Kidney epithelial cell (primary cell): Measurements from ENCODE around the gene ADK. TPM values are rescaled to one million over a fixed set of nuclear protein-coding genes. Genes with fewer than 3 reads are reported as not detected.

Experiments used
- DNase-seq: peaks from one replicate; pipeline ENCODE4 v3.0.0-alpha.2; 2010; ENCODE audit warnings: low read depth
- H3K27me3 ChIP-seq: 2 replicates; pipeline ENCODE4 v1.6.0; 2011; ENCODE audit warnings: low read length; ENCODE audit not compliant: control insufficient read depth, insufficient read depth
- H3K36me3 ChIP-seq: 2 replicates; pipeline ENCODE4 v1.5.1; 2011; ENCODE audit warnings: low read length; ENCODE audit not compliant: control insufficient read depth, insufficient read depth
- H3K4me3 ChIP-seq: 2 replicates; pipeline ENCODE4 v1.5.1; 2011; ENCODE audit warnings: low read depth, mild to moderate bottlenecking, control low read depth, low read length
- CTCF ChIP-seq: IDR thresholded peaks from 2 replicates; pipeline ENCODE4 v1.5.1; 2011; ENCODE audit warnings: mild to moderate bottlenecking, moderate library complexity, low read length, control low read depth, inconsistent platforms; ENCODE audit not compliant: insufficient read depth, poor library complexity, severe bottlenecking
- total RNA-seq: library from RNA; depleted of rRNA; stranded (reverse); fragments of >200 nt; gene quantifications from 2 replicates; pipeline ENCODE4 v1.2.3, GENCODE V29; 2015

The ADK gene
- total RNA-seq, 1 donor from 2014 or later: 43.6 TPM

- no peak overlapping the region for H3K4me3 ChIP-seq
- no peak for DNase-seq
- no peaks in the 10 kb centered on the region for H3K27me3 ChIP-seq
- no peak for TF ChIP-seq CTCF
- no peaks in the 10 kb centered on the region for H3K36me3 ChIP-seq
Measured at GRCh38 chr10:74662635-74663034, 511.6 kb downstream of the ADK start.

- no peak for TF ChIP-seq CTCF
- H3K36me3 ChIP-seq: no peaks in the 10 kb centered on the region
Measured at GRCh38 chr10:74669210-74669609, 518.2 kb downstream of the ADK start.

DNA sequence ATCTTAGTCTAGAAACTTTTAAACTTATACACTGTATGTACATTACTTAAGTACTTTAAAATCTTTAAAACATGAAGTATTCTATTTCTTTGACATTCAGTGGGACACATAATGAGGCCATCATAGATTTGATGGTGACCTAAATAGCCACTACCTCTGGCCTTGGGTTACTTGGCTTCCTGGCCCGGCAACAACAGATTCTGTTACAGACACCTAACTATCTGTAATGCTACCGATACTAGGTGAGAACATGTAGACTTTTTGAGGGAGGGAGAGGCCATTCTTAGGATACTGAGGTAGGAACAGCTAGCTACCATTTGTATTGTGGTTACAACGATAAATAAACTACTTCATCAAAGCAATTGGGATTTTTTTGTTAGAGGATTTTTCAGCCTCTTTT is 520.7 kb downstream of the ADK start:
- no peak for DNase-seq
- Histone ChIP-seq H3K36me3 (no peaks in the 10 kb centered on the region), H3K27me3 (no peaks in the 10 kb centered on the region), H3K4me3 (no peak overlapping the region)
- no peak for TF ChIP-seq CTCF

More at GRCh38 chr10:74669210-74669609, 518.2 kb downstream of the ADK start:
- no peak for DNase-seq
- H3K4me3 ChIP-seq: no peak overlapping the region
- H3K27me3 ChIP-seq: no peaks in the 10 kb centered on the region

DNA sequence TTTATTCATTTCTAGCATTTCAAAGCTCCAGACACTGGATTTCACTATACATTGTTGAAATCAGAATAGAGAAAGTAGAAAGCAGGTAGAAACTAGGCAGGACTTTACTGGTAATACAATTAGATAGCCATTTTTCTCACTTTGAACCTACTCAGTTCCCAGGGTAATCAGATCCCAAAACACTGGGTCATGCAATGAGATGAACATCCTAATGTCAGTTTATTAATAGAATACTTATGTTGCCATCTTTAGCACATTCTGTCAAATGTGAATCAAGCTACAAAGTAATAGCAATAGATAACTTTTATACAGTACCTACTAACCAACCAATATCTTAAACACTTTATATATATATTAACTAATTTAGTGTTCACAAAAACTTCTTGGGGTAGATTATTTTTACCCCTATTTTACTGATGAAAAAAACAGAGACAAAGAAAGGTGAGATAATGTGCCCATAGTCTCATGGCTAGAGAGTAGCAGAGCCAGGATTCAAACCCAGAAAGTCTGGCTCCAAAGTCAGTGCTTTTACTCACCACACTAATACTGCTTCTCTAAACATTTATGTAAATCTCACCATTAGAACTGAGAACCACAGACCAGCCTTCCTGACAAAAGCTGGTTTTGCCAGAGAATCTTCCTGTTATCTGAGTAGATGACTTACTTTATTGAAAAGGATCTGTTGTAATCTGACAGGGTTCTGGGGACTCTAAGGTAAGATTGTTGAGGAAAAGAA is 521.6 kb downstream of the ADK start:
- no peak overlapping the region for H3K4me3 ChIP-seq
- no peaks in the 10 kb centered on the region for H3K27me3 ChIP-seq
- no peak for DNase-seq
- H3K36me3 ChIP-seq: no peaks in the 10 kb centered on the region
- no peak for TF ChIP-seq CTCF

DNA sequence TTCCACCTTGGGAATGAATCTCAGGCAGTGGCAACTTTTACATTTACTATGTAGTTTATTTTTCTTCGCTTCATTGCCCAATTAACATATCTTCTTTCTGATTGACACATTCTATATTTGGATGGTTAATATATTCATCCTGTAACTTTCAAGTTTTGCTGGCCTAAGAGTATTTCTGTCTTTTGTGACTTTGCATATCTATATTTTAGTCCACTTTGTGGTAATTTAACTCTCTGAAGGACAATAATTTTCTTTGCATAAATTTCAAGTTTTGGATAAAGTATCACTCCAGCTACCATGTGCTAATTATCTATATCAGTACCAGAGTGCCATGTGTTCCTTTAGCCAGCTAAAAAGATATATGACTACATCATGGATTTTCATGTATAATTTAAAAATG is 523.9 kb downstream of the ADK start:
- Histone ChIP-seq H3K36me3 (no peaks in the 10 kb centered on the region), H3K27me3 (no peaks in the 10 kb centered on the region), H3K4me3 (no peak overlapping the region)
- no peak for TF ChIP-seq CTCF
- DNase-seq: no peak

- DNase-seq: no peak
- Histone ChIP-seq H3K27me3 (no peaks in the 10 kb centered on the region), H3K36me3 (no peaks in the 10 kb centered on the region), H3K4me3 (no peak overlapping the region)
- no peak for TF ChIP-seq CTCF
Measured at GRCh38 chr10:74675484-74675883, 524.5 kb downstream of the ADK start.
